ENCODE measurements around the gene DOHH. TPM values are rescaled to one million over a fixed set of nuclear protein-coding genes. Genes with fewer than 3 reads are reported as not detected.

DOHH gene
- total and polyA plus RNA-seq, 2 donors (not counting 3 experiments of a cell fraction or from before 2014, with no cell fraction given) = 8.7 to 15.2 TPM

GRCh38 chr19:3535235-3535535 lies 34.7 kb upstream of the DOHH start:
- intact Hi-C loops (cut with micrococcal nuclease) (no loop called here), dilution Hi-C loops (cut with MboI; ENCODE audit: extremely low pct_ligation_motif_present, low sequenced_read_pairs) (no loop called here)
- DNase-seq (ENCODE audit: low read depth, low spot score) (no peak), FAIRE-seq (no peak)
- ChIA-PET POLR2A (no interaction called here), CTCF (interaction anchor here (1.2 kb wide), 1 partner anchor 10 kb away, joined by 3 read pairs; no protein-coding TSS in a partner anchor)
- H3K9me1 ChIP-seq (replicated peaks; ENCODE audit: control insufficient read depth, extremely low read depth, insufficient read depth, low read length) = no peaks in the 10 kb centered on the region
- TF ChIP-seq CTCF (IDR thresholded peaks at IDR 0.05; ENCODE audit: extremely low read depth in 1 of 2, insufficient read depth in 1 of 2, low read depth in 1 of 2, low read length in 2 of 2) = no peak
- no peak for TF ChIP-seq JUN (IDR thresholded peaks at IDR 0.05; ENCODE audit: borderline replicate concordance, insufficient read depth, insufficient read length, low read depth)
- TF ChIP-seq FOS (IDR thresholded peaks at IDR 0.05; ENCODE audit: borderline replicate concordance, insufficient read depth, low read length) = no peak
- no peak for TF ChIP-seq GATA2 (IDR thresholded peaks at IDR 0.05; ENCODE audit: insufficient read depth, insufficient read length, low read depth, low read length)
- TF ChIP-seq POLR2AphosphoS5 (IDR thresholded peaks at IDR 0.05; ENCODE audit: insufficient read depth, low read depth, low read length) = no peak
- TF ChIP-seq MAX (IDR thresholded peaks at IDR 0.05; ENCODE audit: insufficient read depth, insufficient read length) = no peak
- no peak for TF ChIP-seq EZH2 (IDR thresholded peaks at IDR 0.05; ENCODE audit: borderline replicate concordance, low read depth, low read length, severe bottlenecking)
- TF ChIP-seq POLR2A (IDR thresholded peaks at IDR 0.05; ENCODE audit: low read depth, low read length) = no peak
- no peak for TF ChIP-seq MYC (IDR thresholded peaks at IDR 0.05; ENCODE audit: low read depth, low read length)
- no peaks in the 10 kb centered on the region for H3K27me3 ChIP-seq (ENCODE audit: control insufficient read depth in 2 of 2, insufficient read depth in 2 of 2, low read length in 2 of 2)
- no peaks in the 10 kb centered on the region for H3K9me3 ChIP-seq (replicated peaks; ENCODE audit: control insufficient read depth, insufficient read depth, low read length)
- peaks cover 9 to 46% of the 10 kb centered on the region in 2 experiments for H3K36me3 ChIP-seq (ENCODE audit: control insufficient read depth in 2 of 2, extremely low read depth in 1 of 2, insufficient read depth in 2 of 2, low read length in 2 of 2)
- no TSS peak for BruUV-seq (replicated peaks)
- H3K27ac ChIP-seq (ENCODE audit: insufficient read depth, low read depth, low read length) = no peak overlapping the region
- no peak overlapping the region for H3K4me3 ChIP-seq (replicated peaks in 1 of 3; ENCODE audit: insufficient read depth in 1 of 3, low read depth in 1 of 3, low read length in 3 of 3)
- H4K20me1 ChIP-seq (replicated peaks; ENCODE audit: control insufficient read depth, extremely low read depth, insufficient read depth, low read length) = no peaks in the 10 kb centered on the region
- no peak overlapping the region for H2AFZ ChIP-seq (ENCODE audit: low read depth, low read length)
- no peaks in the 10 kb centered on the region for H3K79me2 ChIP-seq (ENCODE audit: control insufficient read depth, insufficient read depth, low read length)
- H3K4me2 ChIP-seq (ENCODE audit: insufficient read depth, low read length) = no peak overlapping the region
- no peaks in the 10 kb centered on the region for H3K4me1 ChIP-seq (ENCODE audit: control insufficient read depth, extremely low read depth, insufficient read depth, low read length)
- no peak overlapping the region for H3K9ac ChIP-seq (replicated peaks; ENCODE audit: extremely low read depth, insufficient read depth, low read length)

All from endothelial cell of umbilical vein (primary cell).